Liver (tissue), 9 donors: ENCODE data around the gene PARVB. TPM values are rescaled to one million over a fixed set of nuclear protein-coding genes. Genes with fewer than 3 reads are reported as not detected.

Experiments
- DNase-seq: peaks from one replicate; pipeline ENCODE4 v3.0.0-alpha.2; 2017; ENCODE audit warnings: low spot score
- H3K27ac ChIP-seq, 2 donors: one replicate each; pipeline ENCODE4 v1.7.0; 2013; ENCODE audit warnings: inconsistent platforms in 2 of 2, low read length in 2 of 2, control low read depth in 1 of 2, low read depth in 1 of 2, mild to moderate bottlenecking in 1 of 2
- H3K27me3 ChIP-seq, 4 donors: one replicate each; pipeline versions ENCODE4 v1.6.1 to v1.7.0; 2013; ENCODE audit warnings: low read length in 3 of 4, inconsistent platforms in 1 of 4, mild to moderate bottlenecking in 1 of 4, moderate library complexity in 1 of 4; ENCODE audit not compliant: control insufficient read depth in 4 of 4, insufficient read depth in 4 of 4
- H3K36me3 ChIP-seq, 4 donors: one replicate each; pipeline versions ENCODE4 v1.6.1 to v1.7.0; 2013; ENCODE audit warnings: low read length in 3 of 4, mild to moderate bottlenecking in 3 of 4, low read depth in 1 of 4, moderate library complexity in 1 of 4; ENCODE audit not compliant: control insufficient read depth in 4 of 4, insufficient read depth in 3 of 4
- H3K4me1 ChIP-seq, 4 donors: one replicate each; pipeline versions ENCODE4 v1.6.1 to v1.7.0; 2013; ENCODE audit warnings: low read length in 3 of 4, mild to moderate bottlenecking in 3 of 4, moderate library complexity in 1 of 4; ENCODE audit not compliant: control insufficient read depth in 4 of 4, insufficient read depth in 4 of 4
- H3K4me3 ChIP-seq, 3 donors: one replicate each; pipeline versions ENCODE4 v1.6.1 to v1.7.0; 2013; ENCODE audit warnings: low read length in 3 of 3, control low read depth in 1 of 3, low read depth in 1 of 3, mild to moderate bottlenecking in 1 of 3
- H3K9ac ChIP-seq, 2 donors: one replicate each; pipeline ENCODE4 v1.7.0; 2013; ENCODE audit warnings: low read length in 2 of 2, mild to moderate bottlenecking in 2 of 2, moderate library complexity in 2 of 2, control low read depth in 1 of 2, low read depth in 1 of 2
- H3K9me3 ChIP-seq, 4 donors: one replicate each; pipeline versions ENCODE4 v1.6.1 to v1.7.0; 2013; ENCODE audit warnings: low read length in 3 of 4; ENCODE audit not compliant: control insufficient read depth in 4 of 4
- ATF3 ChIP-seq: IDR thresholded peaks from 2 replicates; pipeline ENCODE4 v1.6.1; 2016; ENCODE audit warnings: antibody characterized with exemption
- CTCF ChIP-seq: fragments of 150-350 bp; IDR thresholded peaks from 2 replicates; pipeline ENCODE4 v1.5.1; 2017; ENCODE audit warnings: improper control_type of control experiment, low read depth, low read length; ENCODE audit not compliant: missing input control
- EGR1 ChIP-seq, 2 donors: IDR thresholded peaks; 2 replicates each; pipeline ENCODE4 v1.6.1; 2016 to 2018; ENCODE audit warnings: antibody characterized with exemption in 2 of 2, low read depth in 2 of 2
- FOXA1 ChIP-seq: IDR thresholded peaks from 2 replicates; pipeline ENCODE4 v1.6.1; 2016; ENCODE audit warnings: antibody characterized with exemption
- FOXA2 ChIP-seq: IDR thresholded peaks from 2 replicates; pipeline ENCODE4 v1.6.1; 2016; ENCODE audit warnings: antibody characterized with exemption
- GABPA ChIP-seq, 2 donors: IDR thresholded peaks in 1 of 2; conservative IDR thresholded peaks in 1 of 2; 2 replicates each; pipeline ENCODE4 v1.6.1; 2016; ENCODE audit warnings: antibody characterized with exemption in 2 of 2, mild to moderate bottlenecking in 1 of 2, moderate library complexity in 1 of 2
- HNF4A ChIP-seq, 2 donors: conservative IDR thresholded peaks; 2 replicates each; pipeline ENCODE4 v1.6.1; 2016; ENCODE audit warnings: antibody characterized with exemption in 2 of 2, mild to moderate bottlenecking in 2 of 2
- HNF4G ChIP-seq: IDR thresholded peaks from 2 replicates; pipeline ENCODE4 v1.6.1; 2016; ENCODE audit warnings: antibody characterized with exemption
- JUND ChIP-seq, 2 donors: IDR thresholded peaks; 2 replicates each; pipeline ENCODE4 v1.6.1; 2016; ENCODE audit warnings: antibody characterized with exemption in 2 of 2
- MAX ChIP-seq: IDR thresholded peaks from 2 replicates; pipeline ENCODE4 v1.6.1; 2016; ENCODE audit warnings: antibody characterized with exemption
- NR2F2 ChIP-seq: IDR thresholded peaks from 2 replicates; pipeline ENCODE4 v1.6.1; 2016; ENCODE audit warnings: antibody characterized with exemption
- RAD21 ChIP-seq, 2 donors: IDR thresholded peaks; 2 replicates each; pipeline ENCODE4 v1.6.1; 2016; ENCODE audit warnings: antibody characterized with exemption in 2 of 2, mild to moderate bottlenecking in 2 of 2
- REST ChIP-seq: IDR thresholded peaks from 2 replicates; pipeline ENCODE4 v1.6.1; 2016; ENCODE audit warnings: antibody characterized with exemption, mild to moderate bottlenecking
- RXRA ChIP-seq, 2 donors: IDR thresholded peaks; 2 replicates each; pipeline ENCODE4 v1.6.1; 2017 to 2018; ENCODE audit warnings: antibody characterized with exemption in 2 of 2, mild to moderate bottlenecking in 1 of 2
- SP1 ChIP-seq: IDR thresholded peaks from 2 replicates; pipeline ENCODE4 v1.6.1; 2018; ENCODE audit warnings: antibody characterized with exemption, mild to moderate bottlenecking
- TAF1 ChIP-seq: conservative IDR thresholded peaks from 2 replicates; pipeline ENCODE4 v1.6.1; 2016; ENCODE audit warnings: antibody characterized with exemption, mild to moderate bottlenecking
- YY1 ChIP-seq: IDR thresholded peaks from 2 replicates; pipeline ENCODE4 v1.6.1; 2016; ENCODE audit warnings: antibody characterized with exemption, mild to moderate bottlenecking
- ZBTB33 ChIP-seq: IDR thresholded peaks from 2 replicates; pipeline ENCODE4 v1.6.1; 2016; ENCODE audit warnings: antibody characterized with exemption
- WGBS: extraction: QIAGEN DNeasy Blood & Tissue Kit; methylation state at CpG from one replicate; pipeline ENCODE4 v1.1.7; 2013; 5-methylcytosine and 5-hydroxymethylcytosine counted together
- polyA plus RNA-seq, 2 donors: library from polyadenylated mRNA; stranded (reverse) in 1 of 2; unstranded in 1 of 2; fragments of 200-250 nt in 1 of 2; fragments of >200 nt in 1 of 2; fragmentation: Nextera tagmentation in 1 of 2; extraction: Ambion mirVana in 1 of 2; gene quantifications; one replicate each; pipeline versions ENCODE4 v1.2.1 to v1.2.3, GENCODE V29; 2013 to 2015
- total RNA-seq, 2 donors: library from RNA; depleted of rRNA; stranded (reverse); fragments of >200 nt; gene quantifications; one replicate each; pipeline ENCODE4 v1.2.3, GENCODE V29; 2014
- donor health status: healthy.
- donor health status: healthy.
- donor health status: healthy.
- donor health status: healthy.
- donor health status: healthy.

PARVB gene
- total and polyA plus RNA-seq, 4 donors: 3.2 to 55.5 (median 17.7) TPM

- TF ChIP-seq EGR1 (IDR thresholded peaks at IDR 0.05; ENCODE audit: low read depth in 2 of 2) (no peak), ZBTB33 (no peak), HNF4G (no peak), JUND (IDR thresholded peaks at IDR 0.05) (no peak), HNF4A (conservative IDR thresholded peaks at IDR 0.05) (no peak), MAX (no peak), RAD21 (IDR thresholded peaks at IDR 0.05) (no peak), GABPA (IDR thresholded peaks at IDR 0.05 in 1 of 2, conservative IDR thresholded peaks at IDR 0.05 in 1 of 2) (no peak), TAF1 (no peak), RXRA (IDR thresholded peaks at IDR 0.05) (no peak), NR2F2 (no peak), FOXA2 (no peak), ATF3 (no peak), SP1 (no peak)
- DNase-seq: no peak
- Histone ChIP-seq H3K27ac (no peak overlapping the region), H3K27me3 (no peaks in the 10 kb centered on the region), H3K9me3 (no peaks in the 10 kb centered on the region), H3K36me3 (no peaks in the 10 kb centered on the region), H3K9ac (no peak overlapping the region), H3K4me3 (no peak overlapping the region), H3K4me1 (no peaks in the 10 kb centered on the region)
- 74% methylated on average over 11 of the region's 11 CpGs for WGBS
Measured at GRCh38 chr22:44192816-44193534, 168.9 kb downstream of the PARVB start.

- Histone ChIP-seq H3K4me1 (no peaks in the 10 kb centered on the region), H3K27me3 (no peaks in the 10 kb centered on the region), H3K9me3 (no peaks in the 10 kb centered on the region), H3K36me3 (no peaks in the 10 kb centered on the region), H3K27ac (no peak overlapping the region), H3K9ac (no peak overlapping the region), H3K4me3 (no peak overlapping the region)
- DNase-seq: no peak
- TF ChIP-seq ATF3 (no peak), FOXA1 (no peak), ZBTB33 (no peak), GABPA (IDR thresholded peaks at IDR 0.05 in 1 of 2, conservative IDR thresholded peaks at IDR 0.05 in 1 of 2) (no peak), HNF4A (conservative IDR thresholded peaks at IDR 0.05) (no peak), HNF4G (no peak), JUND (IDR thresholded peaks at IDR 0.05) (no peak), TAF1 (no peak), RAD21 (IDR thresholded peaks at IDR 0.05) (no peak), REST (no peak), YY1 (no peak), FOXA2 (no peak), MAX (no peak), RXRA (IDR thresholded peaks at IDR 0.05) (no peak), NR2F2 (no peak), CTCF (no peak), SP1 (no peak), EGR1 (IDR thresholded peaks at IDR 0.05; ENCODE audit: low read depth in 2 of 2) (no peak)
- WGBS: 52% methylated on average over 4 of the region's 4 CpGs
Measured at GRCh38 chr22:44193535-44193891, 169.4 kb downstream of the PARVB start.
